Activated naive CD8-positive, alpha-beta T cell treated with anti-CD3 and anti-CD28 coated beads, Interleukin-2, amount 10 ng/mL, durations not matched to agents 7 days and 5 days (primary cell): ENCODE results near the gene MOGAT3. TPM values are rescaled to one million over a fixed set of nuclear protein-coding genes. Genes with fewer than 3 reads are reported as not detected.

Experiments used
- ATAC-seq: fragments of 150-1000 bp; cut with Tn5 transposase; one replicate; pipeline ENCODE4 v1.10.0; 2021; ENCODE audit warnings: low read depth, moderate library complexity
- POLR2A ChIA-PET: fragments of 350-600 bp; sonication (Branson Sonifier 250); formaldehyde crosslinking; loops from one replicate; lab custom pipeline; 2021; ENCODE audit warnings: antibody characterized with exemption; lab: Charles Lee
- DNase-seq: peaks from one replicate; pipeline ENCODE4 v3.0.0; 2021
- H3K27ac Mint-ChIP-seq: one replicate; pipeline ENCODE4 v1.8.0; 2022; ENCODE audit warnings: mild to moderate bottlenecking, mixed read lengths
- H3K27me3 Mint-ChIP-seq: one replicate; pipeline ENCODE4 v1.8.0; 2022; ENCODE audit warnings: mild to moderate bottlenecking, moderate library complexity, mixed read lengths
- H3K36me3 Mint-ChIP-seq: one replicate; pipeline ENCODE4 v1.8.0; 2021; ENCODE audit warnings: mild to moderate bottlenecking, mixed read lengths
- H3K4me1 Mint-ChIP-seq: one replicate; pipeline ENCODE4 v1.8.0; 2021; ENCODE audit warnings: mixed read lengths
- H3K4me3 Mint-ChIP-seq: one replicate; pipeline ENCODE4 v1.8.0; 2022; ENCODE audit warnings: mild to moderate bottlenecking, moderate library complexity, mixed read lengths
- H3K9me3 Mint-ChIP-seq: one replicate; pipeline ENCODE4 v1.8.0; 2021; ENCODE audit warnings: mixed read lengths
- total RNA-seq, 2 experiments: library from RNA; stranded (reverse); gene quantifications; one replicate each; pipeline ENCODE4 v1.2.3, GENCODE V29; 2021

MOGAT3 gene
- total RNA-seq, 2 experiments from 2014 or later = not detected

DNA sequence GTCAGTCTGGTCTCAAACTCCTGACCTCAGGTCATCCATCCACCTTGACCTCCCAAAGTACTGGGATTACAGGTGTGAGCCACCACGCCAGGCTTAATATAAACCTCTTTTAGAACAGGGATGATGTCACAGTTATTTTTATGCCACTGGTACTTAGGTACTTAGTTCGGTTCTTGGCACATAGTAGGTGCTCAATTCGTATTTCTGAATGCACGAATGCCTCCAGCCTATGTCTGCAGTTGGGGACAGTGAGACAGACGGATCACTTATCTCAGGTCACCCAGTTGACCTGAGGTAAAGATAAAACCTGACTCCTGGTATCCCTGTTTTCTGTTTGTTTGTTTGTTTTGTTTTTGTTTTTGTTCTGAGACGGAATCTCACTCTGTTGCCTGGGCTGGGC lies 14.6 kb downstream of the MOGAT3 start:
- POLR2A ChIA-PET = interaction anchor here (0.9 kb wide), 1 partner anchor 31 kb away, joined by 3 read pairs; the partner anchor contains the start of gene PLOD3
- Mint-ChIP-seq H3K4me3 (no peak overlapping the region), H3K27ac (no peak overlapping the region), H3K27me3 (peaks cover 37% of the 10 kb centered on the region), H3K4me1 (peaks cover 2% of the 10 kb centered on the region), H3K36me3 (no peaks in the 10 kb centered on the region), H3K9me3 (no peaks in the 10 kb centered on the region)
- no peak for DNase-seq
- no peak for ATAC-seq

DNA sequence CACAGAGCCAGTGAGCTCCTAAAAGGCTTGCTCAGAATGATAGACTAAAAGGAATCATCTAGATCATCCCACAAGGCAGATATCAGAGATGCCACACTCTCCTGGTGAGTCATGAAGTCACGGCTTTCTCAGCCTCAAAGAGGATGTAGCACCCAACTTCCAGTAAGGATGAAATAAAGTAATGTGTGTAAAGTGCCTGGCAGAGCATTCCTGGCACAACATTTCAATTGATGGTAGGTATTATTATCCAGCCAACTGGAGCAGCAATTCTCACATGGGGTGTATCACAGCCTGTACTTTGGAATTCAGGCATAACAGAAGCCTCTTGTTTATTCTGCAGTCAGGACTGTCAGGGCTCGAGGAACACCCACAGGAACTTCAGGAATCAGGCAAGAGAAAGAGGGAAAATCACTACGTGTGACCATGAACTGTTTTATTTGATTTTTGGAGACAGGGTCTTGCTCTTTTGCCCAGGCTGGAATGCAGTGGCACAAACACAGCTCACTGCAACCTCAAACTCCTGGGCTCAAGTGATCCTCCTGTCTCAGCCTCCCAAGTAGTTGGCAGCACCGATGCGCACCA lies 15.5 kb downstream of the MOGAT3 start:
- H3K9me3 Mint-ChIP-seq = no peaks in the 10 kb centered on the region
- no peak overlapping the region for H3K27ac Mint-ChIP-seq
- no peaks in the 10 kb centered on the region for H3K36me3 Mint-ChIP-seq
- POLR2A ChIA-PET = interaction anchor here (0.6 kb wide), 1 partner anchor 1276 kb away, joined by 4 read pairs; no protein-coding TSS in a partner anchor
- no peak overlapping the region for H3K4me3 Mint-ChIP-seq
- H3K4me1 Mint-ChIP-seq = peaks cover 2% of the 10 kb centered on the region
- peaks cover 45% of the 10 kb centered on the region for H3K27me3 Mint-ChIP-seq
- ATAC-seq (no peak), DNase-seq (no peak)

DNA sequence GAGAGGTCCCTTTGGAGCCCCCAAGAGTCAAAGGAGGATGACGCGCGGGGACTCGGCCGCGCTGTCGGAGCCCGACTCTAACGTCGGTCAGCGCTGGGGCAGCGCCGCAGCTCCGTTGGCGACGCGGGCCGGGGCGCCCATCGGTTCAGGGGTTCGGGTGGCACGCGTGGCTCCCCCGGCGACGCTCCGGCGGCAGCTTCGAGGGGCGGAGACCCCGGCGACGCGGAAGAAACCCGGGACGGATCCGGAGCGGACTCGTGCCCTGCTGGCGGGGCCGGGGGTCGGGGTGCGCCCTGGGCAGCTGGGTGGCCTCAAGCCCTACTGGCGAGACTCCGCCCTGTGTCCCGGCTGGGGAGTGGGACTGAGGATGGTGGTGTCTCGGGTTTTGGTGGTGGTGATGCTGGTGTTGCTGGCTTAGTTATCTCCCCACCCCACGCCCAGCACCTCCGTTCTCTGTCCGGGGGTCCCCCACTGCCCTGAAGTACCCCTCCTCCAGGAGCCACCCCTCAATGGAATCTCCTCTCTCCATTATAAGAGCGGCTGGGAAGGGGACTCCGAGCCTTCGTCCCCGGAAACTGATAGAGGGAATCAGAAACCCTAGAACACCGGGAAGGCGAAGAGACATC lies 20.6 kb downstream of the MOGAT3 start, which contains the start of gene NAT16:
Gene NAT16, minus strand, starts transcription at position 164 of the 626 bp plus-strand sequence. CDS start 5,486 bp downstream, outside the sequence.
- Mint-ChIP-seq H3K4me3 (no peak within 1 kb of the TSS), H3K9me3 (no peaks in the 10 kb centered on the region), H3K4me1 (peaks cover 6% of the 10 kb centered on the region), H3K36me3 (no peaks in the 10 kb centered on the region), H3K27me3 (peaks cover 80% of the 10 kb centered on the region), H3K27ac (no peak within 1 kb of the TSS)
- ATAC-seq = no peak
- DNase-seq = no peak
- POLR2A ChIA-PET = no interaction called here

- no peaks in the 10 kb centered on the region for H3K36me3 Mint-ChIP-seq
- H3K4me3 Mint-ChIP-seq = no peak overlapping the region
- ATAC-seq = no peak
- peaks cover 7% of the 10 kb centered on the region for H3K4me1 Mint-ChIP-seq
- H3K27ac Mint-ChIP-seq = no peak overlapping the region
- POLR2A ChIA-PET = no interaction called here
- DNase-seq = no peak
- peaks cover 82% of the 10 kb centered on the region for H3K27me3 Mint-ChIP-seq
- no peaks in the 10 kb centered on the region for H3K9me3 Mint-ChIP-seq
These were observed 21.1 kb downstream of the MOGAT3 start for GRCh38 chr7:101179713-101180112.

GRCh38 chr7:101179117-101179516 lies 21.7 kb downstream of the MOGAT3 start:
- no peak for DNase-seq
- Mint-ChIP-seq H3K4me1 (peaks cover 9% of the 10 kb centered on the region), H3K4me3 (no peak overlapping the region), H3K27ac (no peak overlapping the region), H3K36me3 (no peaks in the 10 kb centered on the region), H3K9me3 (no peaks in the 10 kb centered on the region), H3K27me3 (peaks cover 83% of the 10 kb centered on the region)
- POLR2A ChIA-PET = no interaction called here
- ATAC-seq = no peak

DNA sequence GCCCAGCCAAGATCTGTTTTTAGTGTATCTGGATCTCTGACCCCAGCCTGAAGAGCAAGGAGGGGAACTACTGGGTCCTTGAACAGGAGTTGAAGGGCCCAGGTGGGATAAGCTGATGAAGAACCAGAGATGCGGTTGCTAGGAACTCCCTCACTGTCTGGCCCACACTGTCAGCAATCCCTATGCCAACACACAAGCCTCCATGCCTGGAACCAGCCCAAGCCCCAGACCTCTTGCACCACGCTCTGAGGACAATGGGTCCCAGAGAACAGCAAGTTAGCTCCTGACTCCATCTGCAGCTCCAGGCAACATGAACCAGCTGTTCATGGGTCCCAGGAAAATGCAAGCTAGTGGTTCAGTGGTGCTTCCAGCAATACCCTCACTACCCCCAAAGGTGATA lies 23.2 kb downstream of the MOGAT3 start:
- Mint-ChIP-seq H3K9me3 (no peaks in the 10 kb centered on the region), H3K4me3 (no peak overlapping the region), H3K4me1 (peaks cover 14% of the 10 kb centered on the region), H3K27me3 (peaks cover 92% of the 10 kb centered on the region), H3K36me3 (no peaks in the 10 kb centered on the region), H3K27ac (no peak overlapping the region)
- no peak for DNase-seq
- no peak for ATAC-seq
- POLR2A ChIA-PET = no interaction called here

DNA sequence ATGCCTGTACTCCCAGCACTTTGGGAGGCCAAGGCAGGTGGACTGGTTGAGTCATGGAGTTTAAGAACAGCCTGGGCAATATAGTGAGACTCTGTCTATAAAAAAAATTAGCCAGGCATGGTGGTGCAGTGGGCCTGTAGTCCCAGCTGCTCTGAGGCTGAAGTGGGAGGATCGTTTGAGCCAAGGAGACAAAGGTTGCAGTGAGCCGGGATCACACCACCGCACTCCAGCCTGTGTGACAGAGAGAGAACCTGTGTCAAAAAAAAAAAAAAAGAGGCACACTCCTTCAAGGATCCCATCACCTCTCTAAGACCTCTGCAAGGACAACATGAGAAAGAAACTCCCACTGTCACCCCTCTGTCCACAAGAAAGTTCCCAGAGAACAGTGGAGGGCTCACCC lies 25.2 kb downstream of the MOGAT3 start:
- Mint-ChIP-seq H3K4me3 (no peak overlapping the region), H3K4me1 (peaks cover 24% of the 10 kb centered on the region)
- POLR2A ChIA-PET = no interaction called here

DNA sequence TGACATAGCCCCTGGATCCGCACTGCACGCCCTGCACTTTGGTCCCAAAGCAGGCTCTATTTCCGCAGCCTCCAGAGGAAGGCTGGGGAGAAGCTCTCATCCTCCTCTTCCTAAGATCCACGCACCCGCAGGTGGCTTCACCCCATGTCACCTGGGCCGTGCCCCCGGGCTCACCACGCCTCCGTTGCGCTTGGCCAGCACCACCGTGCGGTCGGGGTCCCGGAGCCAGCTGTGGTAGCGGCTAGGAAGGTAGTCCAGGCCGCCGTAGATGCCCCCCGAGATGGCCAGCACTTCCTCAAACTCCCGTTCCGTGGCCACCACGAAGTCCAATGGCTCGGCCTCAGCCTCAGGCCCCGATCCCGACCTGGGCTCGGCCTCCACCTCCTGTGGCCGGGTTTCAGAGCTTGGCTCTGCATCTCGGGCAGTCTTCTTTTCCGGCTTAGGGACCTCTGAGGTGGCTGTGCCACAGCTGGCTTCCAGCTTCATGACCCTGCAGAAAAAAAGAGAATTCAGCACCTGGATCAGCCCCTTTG lies 26.4 kb downstream of the MOGAT3 start:
- H3K4me1 Mint-ChIP-seq = peaks cover 33% of the 10 kb centered on the region
- peaks cover 92% of the 10 kb centered on the region for H3K27me3 Mint-ChIP-seq
- peak overlapping the region; percentile 79 for H3K4me3 Mint-ChIP-seq
- POLR2A ChIA-PET = interaction anchor here (1.2 to 2.1 kb wide), 2 partner anchors 9 to 10 kb away, joined by 3 to 8 read pairs; partner anchors contain the start of gene VGF
- ATAC-seq (no peak), DNase-seq (no peak)
- no peaks in the 10 kb centered on the region for H3K36me3 Mint-ChIP-seq
- no peaks in the 10 kb centered on the region for H3K9me3 Mint-ChIP-seq
- H3K27ac Mint-ChIP-seq = peak overlapping the region; percentile 63

More for the DNA sequence above, 25.2 kb downstream of the MOGAT3 start:
- Mint-ChIP-seq H3K27me3 (peaks cover 87% of the 10 kb centered on the region), H3K9me3 (no peaks in the 10 kb centered on the region), H3K36me3 (no peaks in the 10 kb centered on the region), H3K27ac (no peak overlapping the region)
- no peak for ATAC-seq
- no peak for DNase-seq

DNA sequence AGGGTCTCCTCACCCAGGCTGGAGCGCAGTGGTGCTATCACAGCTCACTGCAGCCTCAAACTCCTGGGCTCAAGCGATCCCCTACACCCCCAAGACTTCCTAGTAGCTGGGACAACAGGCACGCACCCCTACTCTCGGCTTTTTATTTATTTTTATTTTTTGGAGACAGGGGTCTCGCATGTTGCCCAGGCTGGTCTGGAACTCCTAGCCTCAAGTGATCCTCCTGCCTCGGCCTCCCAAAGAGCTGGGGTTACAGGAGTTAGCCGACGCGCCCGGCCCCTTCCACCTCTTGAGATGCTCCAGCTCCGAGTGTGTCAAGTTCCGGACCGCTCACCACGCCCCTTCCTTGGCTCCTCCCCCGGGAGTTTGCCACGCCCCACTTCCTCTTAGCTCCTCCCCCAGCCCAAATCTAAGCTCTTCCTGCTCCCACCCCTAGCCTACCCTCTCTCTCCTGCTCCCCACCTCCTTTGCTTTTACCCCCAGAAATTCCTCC lies 27.0 kb downstream of the MOGAT3 start:
- POLR2A ChIA-PET = interaction anchor here (1.2 to 2.1 kb wide), 3 partner anchors 9 to 20 kb away, joined by 3 to 8 read pairs (median 6); partner anchors contain the start of genes AP1S1 and VGF
- no peaks in the 10 kb centered on the region for H3K9me3 Mint-ChIP-seq
- no peaks in the 10 kb centered on the region for H3K36me3 Mint-ChIP-seq
- peaks cover 34% of the 10 kb centered on the region for H3K4me1 Mint-ChIP-seq
- H3K27ac Mint-ChIP-seq = peak overlapping the region; percentile 63
- peak; percentile 86 for DNase-seq
- H3K4me3 Mint-ChIP-seq = peak overlapping the region; percentile 79
- ATAC-seq = peak; percentile 72
- H3K27me3 Mint-ChIP-seq = peaks cover 91% of the 10 kb centered on the region

DNA sequence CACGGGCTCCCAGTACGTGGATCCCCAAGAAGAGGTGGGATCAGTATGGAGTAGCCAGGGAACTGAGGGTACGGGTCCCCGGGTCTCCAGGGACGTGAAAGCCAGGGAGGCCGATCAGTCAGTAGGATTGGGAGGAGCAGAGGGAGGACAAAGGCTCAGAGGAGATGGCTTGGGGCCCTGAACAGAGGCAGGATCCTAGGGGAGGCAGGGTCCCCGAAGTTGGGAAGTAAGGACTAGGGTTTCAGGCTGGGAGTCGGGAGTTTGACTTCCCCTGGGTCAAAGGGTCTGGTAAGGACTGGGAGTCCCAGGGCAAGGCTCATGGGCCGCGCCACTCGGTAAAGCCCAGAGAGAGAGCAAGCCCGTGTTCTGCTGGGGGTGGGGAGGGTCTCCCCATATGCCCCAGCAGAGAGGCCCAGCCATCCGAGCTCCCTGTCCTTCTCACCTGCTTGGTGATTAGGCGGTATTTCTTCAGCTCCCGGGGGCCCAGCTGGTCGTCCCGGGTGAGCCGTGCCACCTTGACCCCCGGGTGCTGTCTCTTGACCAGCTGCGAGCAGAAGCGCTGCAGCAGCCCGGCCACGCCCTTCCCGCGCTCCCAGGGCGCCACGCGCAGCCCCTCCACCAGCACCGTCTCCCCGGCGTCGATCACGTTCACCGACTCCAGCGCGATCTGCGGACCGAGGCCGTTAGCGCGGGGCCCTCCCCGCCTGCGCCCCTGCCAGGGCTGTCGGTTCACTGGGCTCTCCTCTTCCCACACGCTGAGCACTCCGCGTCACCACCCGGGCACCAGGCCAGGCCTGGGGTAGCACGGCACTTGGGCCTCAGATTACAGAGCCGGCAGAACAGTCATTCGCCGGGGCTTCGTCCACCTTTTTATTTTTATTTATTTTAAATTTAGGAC lies 27.7 kb downstream of the MOGAT3 start:
- POLR2A ChIA-PET = interaction anchor here (0.5 to 2.1 kb wide), 4 partner anchors 8 to 83 kb away, joined by 3 to 8 read pairs (median 4); partner anchors contain the start of genes AP1S1 and VGF
- peaks cover 91% of the 10 kb centered on the region for H3K27me3 Mint-ChIP-seq
- no peaks in the 10 kb centered on the region for H3K36me3 Mint-ChIP-seq
- H3K9me3 Mint-ChIP-seq = no peaks in the 10 kb centered on the region
- DNase-seq (peak; percentile 43), ATAC-seq (no peak)
- no peak overlapping the region for H3K27ac Mint-ChIP-seq
- peak overlapping the region; percentile 18 for H3K4me3 Mint-ChIP-seq
- peaks cover 37% of the 10 kb centered on the region for H3K4me1 Mint-ChIP-seq

DNA sequence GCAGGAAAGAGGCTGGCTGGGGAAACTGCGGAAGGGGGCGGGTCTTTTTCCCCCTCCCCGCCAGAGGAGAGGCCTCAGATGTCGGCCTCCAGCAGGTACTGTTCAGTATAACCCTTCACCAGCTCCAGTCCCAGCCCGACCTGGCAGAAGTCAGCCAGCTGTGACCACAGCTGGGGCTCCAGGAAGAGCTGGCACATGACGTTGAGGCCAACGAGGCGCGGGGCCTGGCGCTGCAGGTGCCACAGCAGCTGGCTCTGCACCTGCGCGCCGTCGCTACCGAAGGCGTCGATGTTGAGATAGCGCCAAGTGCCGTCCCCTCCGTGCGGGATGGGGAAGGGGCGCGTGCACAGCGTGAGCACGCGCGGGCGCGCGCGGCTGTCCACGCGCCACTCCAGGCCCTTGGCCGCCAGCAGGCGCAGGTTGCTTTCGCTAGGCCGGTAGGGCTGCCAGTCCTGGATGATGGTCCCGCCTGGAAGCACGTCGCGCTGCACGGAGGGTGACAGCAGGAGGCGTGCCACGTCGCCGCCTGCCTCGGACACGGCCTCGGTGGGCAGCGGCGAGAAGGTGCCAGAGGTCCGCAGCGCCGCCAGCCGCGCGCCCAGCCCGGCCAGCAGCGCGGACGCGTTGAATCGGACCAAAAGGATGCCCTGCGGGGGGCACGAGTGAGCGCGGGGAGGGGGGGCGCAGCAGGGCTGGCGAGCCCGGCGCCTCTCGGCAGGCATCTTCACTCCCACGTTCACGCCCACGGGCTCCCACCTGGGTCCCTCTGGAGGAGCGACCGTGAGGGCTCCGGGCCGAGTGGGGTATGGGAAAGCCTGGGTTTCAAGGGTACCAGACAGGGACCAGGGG lies 28.6 kb downstream of the MOGAT3 start:
- POLR2A ChIA-PET = interaction anchor here (0.5 to 2.1 kb wide), 4 partner anchors 7 to 82 kb away, joined by 3 to 8 read pairs (median 6); partner anchors contain the start of genes AP1S1 and VGF
- DNase-seq = no peak
- peaks cover 91% of the 10 kb centered on the region for H3K27me3 Mint-ChIP-seq
- H3K4me3 Mint-ChIP-seq = peak overlapping the region; percentile 18
- H3K27ac Mint-ChIP-seq = no peak overlapping the region
- peaks cover 40% of the 10 kb centered on the region for H3K4me1 Mint-ChIP-seq
- no peaks in the 10 kb centered on the region for H3K9me3 Mint-ChIP-seq
- H3K36me3 Mint-ChIP-seq = no peaks in the 10 kb centered on the region
- ATAC-seq = no peak

DNA sequence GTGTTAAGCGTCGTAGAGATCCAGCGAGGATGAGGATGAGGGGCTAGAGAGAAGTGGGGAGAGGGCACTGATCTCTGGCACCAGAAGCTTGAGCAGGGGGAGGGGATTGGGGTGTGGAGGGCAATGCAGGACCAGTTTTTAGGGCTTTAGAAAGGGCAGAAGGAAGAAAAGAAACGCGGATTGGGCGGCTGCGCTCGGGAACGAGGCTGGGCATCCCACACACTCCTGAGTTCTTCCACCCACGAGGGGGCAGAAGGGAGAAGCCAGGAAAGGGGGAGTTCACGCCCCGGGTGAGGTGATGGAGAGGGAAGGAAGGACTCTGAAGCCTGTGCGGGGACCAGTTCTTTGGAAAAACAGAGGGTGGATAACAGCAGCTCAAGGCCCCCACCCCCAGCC lies 29.4 kb downstream of the MOGAT3 start:
- Mint-ChIP-seq H3K36me3 (no peaks in the 10 kb centered on the region), H3K4me1 (peaks cover 40% of the 10 kb centered on the region), H3K27ac (peak overlapping the region; percentile 7), H3K9me3 (no peaks in the 10 kb centered on the region), H3K27me3 (peaks cover 90% of the 10 kb centered on the region), H3K4me3 (peak overlapping the region; percentile 12)
- ATAC-seq (no peak), DNase-seq (no peak)
- POLR2A ChIA-PET = interaction anchor here (2.1 kb wide), 1 partner anchor 29 kb away, joined by 7 read pairs; no protein-coding TSS in a partner anchor
